ENCODE results near the gene VPS35L.

Gene VPS35L

DNA sequence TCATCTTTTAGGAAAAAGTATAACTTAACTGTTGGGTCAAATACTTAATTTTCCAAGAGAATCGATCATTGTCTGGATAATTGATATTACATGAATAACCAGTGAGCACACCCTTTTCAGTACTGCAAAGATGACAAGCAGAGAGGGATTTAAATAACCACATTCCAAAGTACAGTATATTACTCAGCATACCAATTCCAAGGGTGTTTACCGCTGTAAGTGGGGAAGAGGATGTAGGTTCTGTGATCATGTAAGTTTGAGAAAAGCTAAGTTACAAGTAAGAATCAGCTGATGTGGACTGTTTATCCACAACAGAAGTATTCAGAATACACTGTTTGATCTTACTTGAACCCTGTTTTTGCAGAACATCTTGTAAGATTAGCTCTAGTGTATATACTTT lies 39.7 kb upstream of the VPS35L start:
- in situ Hi-C loops (cut with HindIII; ENCODE audit: low pct_ligation_motif_present, low sequenced_read_pairs) = no loop called here
- no peak overlapping the region for H3K27ac ChIP-seq
- no peaks in the 10 kb centered on the region for H3K27me3 ChIP-seq (replicated peaks)
- H3K36me3 ChIP-seq (replicated peaks) = peaks cover 13% of the 10 kb centered on the region
- DNase-seq = no peak
- TF ChIP-seq, protein P1, sequence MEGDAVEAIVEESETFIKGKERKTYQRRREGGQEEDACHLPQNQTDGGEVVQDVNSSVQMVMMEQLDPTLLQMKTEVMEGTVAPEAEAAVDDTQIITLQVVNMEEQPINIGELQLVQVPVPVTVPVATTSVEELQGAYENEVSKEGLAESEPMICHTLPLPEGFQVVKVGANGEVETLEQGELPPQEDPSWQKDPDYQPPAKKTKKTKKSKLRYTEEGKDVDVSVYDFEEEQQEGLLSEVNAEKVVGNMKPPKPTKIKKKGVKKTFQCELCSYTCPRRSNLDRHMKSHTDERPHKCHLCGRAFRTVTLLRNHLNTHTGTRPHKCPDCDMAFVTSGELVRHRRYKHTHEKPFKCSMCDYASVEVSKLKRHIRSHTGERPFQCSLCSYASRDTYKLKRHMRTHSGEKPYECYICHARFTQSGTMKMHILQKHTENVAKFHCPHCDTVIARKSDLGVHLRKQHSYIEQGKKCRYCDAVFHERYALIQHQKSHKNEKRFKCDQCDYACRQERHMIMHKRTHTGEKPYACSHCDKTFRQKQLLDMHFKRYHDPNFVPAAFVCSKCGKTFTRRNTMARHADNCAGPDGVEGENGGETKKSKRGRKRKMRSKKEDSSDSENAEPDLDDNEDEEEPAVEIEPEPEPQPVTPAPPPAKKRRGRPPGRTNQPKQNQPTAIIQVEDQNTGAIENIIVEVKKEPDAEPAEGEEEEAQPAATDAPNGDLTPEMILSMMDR (IDR thresholded peaks at IDR 0.05; ENCODE audit: low read depth, low read length, missing control alignments) = no peak
- no peak overlapping the region for H3K4me3 ChIP-seq (ENCODE audit: low read depth, low read length)

DNA sequence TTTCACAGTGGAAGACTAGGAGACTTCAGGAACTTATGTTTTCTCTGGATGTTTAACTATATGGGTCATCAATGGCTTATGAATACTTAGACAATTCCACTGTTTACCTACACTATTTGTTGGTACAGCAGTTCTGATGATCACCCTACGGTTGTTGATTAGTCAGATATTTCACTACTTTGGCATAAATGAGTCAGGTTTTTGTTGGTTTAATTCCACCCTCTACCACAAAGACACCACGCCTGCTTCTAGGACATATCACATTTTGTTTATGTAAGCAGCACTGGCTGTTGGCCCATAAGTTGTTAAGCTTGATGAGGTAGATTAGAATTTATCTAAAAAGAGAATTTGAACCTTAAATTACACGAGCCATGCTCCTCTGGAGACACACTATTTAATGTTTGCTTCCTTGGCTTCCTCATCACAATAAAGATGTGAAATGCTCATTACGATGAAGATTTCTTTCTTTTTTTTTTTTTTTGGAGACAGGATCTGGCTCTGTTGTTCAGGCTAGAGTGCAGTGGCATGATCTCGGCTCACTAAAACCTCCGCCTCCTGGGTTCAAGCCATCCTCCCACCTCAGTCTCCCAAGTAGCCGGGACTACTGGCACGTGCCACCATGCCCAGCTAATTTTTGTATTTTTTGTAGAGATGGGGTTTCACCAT lies 37.9 kb upstream of the VPS35L start:
- DNase-seq = peak; percentile 17
- Histone ChIP-seq H3K27me3 (replicated peaks) (no peaks in the 10 kb centered on the region), H3K27ac (no peak overlapping the region), H3K36me3 (replicated peaks) (peaks cover 12% of the 10 kb centered on the region), H3K4me3 (ENCODE audit: low read depth, low read length) (no peak overlapping the region)
- in situ Hi-C loops (cut with HindIII; ENCODE audit: low pct_ligation_motif_present, low sequenced_read_pairs) = no loop called here
- TF ChIP-seq, protein P1 (IDR thresholded peaks at IDR 0.05; ENCODE audit: low read depth, low read length, missing control alignments) = no peak

DNA sequence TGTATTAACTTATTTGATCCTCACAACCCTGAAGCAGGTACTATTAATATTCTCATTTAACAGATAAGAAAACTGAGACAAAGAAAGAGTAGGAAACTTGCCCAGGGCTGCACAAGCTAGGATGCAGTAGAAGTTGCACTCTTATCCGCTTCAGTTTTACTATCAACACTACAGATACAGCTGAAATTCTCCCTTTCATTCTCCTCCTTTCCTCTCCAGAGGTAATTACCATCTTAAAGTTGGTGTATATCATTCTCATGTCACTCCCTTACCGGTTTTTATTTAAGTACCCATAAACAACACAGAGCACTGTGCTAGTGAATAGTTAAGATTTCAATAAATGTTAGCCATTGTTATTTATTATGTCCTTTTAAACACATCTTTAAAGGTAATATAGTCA lies 37.1 kb upstream of the VPS35L start:
- in situ Hi-C loops (cut with HindIII; ENCODE audit: low pct_ligation_motif_present, low sequenced_read_pairs) = no loop called here

DNA sequence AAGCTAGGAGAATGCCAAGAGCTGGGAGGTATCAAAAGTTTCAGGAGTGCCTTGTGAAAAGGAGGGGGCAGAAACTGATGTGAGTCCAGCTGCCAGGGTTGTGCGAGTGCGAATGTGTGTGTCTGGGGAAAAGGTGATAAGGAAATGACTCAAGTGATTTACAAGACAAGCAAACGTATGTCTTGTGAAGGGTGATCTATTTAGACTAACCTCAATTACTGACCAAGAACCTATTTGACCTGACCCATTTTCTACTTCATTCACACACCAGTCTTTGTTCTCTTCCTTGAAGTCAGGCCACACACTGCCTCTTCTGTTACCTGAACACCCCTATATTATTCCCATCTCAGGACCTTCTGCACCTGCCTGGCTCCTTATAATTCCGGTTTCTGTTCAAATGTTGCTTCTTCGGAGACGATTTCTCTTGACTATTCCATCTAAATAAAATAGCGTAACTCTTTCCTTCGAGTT lies 34.6 kb upstream of the VPS35L start:
- in situ Hi-C loops (cut with HindIII; ENCODE audit: low pct_ligation_motif_present, low sequenced_read_pairs) = no loop called here
- TF ChIP-seq, protein P1 (IDR thresholded peaks at IDR 0.05; ENCODE audit: low read depth, low read length, missing control alignments) = no peak
- Histone ChIP-seq H3K27me3 (replicated peaks) (no peaks in the 10 kb centered on the region), H3K4me3 (ENCODE audit: low read depth, low read length) (peak overlapping the region; percentile 83), H3K27ac (peak overlapping the region; percentile 83), H3K36me3 (replicated peaks) (peaks cover 8% of the 10 kb centered on the region)
- DNase-seq = peak; percentile 24

More for the DNA sequence above, 37.1 kb upstream of the VPS35L start:
- TF ChIP-seq, protein P1 (IDR thresholded peaks at IDR 0.05; ENCODE audit: low read depth, low read length, missing control alignments) = no peak
- DNase-seq = no peak
- no peak overlapping the region for H3K4me3 ChIP-seq (ENCODE audit: low read depth, low read length)
- no peak overlapping the region for H3K27ac ChIP-seq
- H3K36me3 ChIP-seq (replicated peaks) = peaks cover 12% of the 10 kb centered on the region
- no peaks in the 10 kb centered on the region for H3K27me3 ChIP-seq (replicated peaks)

DNA sequence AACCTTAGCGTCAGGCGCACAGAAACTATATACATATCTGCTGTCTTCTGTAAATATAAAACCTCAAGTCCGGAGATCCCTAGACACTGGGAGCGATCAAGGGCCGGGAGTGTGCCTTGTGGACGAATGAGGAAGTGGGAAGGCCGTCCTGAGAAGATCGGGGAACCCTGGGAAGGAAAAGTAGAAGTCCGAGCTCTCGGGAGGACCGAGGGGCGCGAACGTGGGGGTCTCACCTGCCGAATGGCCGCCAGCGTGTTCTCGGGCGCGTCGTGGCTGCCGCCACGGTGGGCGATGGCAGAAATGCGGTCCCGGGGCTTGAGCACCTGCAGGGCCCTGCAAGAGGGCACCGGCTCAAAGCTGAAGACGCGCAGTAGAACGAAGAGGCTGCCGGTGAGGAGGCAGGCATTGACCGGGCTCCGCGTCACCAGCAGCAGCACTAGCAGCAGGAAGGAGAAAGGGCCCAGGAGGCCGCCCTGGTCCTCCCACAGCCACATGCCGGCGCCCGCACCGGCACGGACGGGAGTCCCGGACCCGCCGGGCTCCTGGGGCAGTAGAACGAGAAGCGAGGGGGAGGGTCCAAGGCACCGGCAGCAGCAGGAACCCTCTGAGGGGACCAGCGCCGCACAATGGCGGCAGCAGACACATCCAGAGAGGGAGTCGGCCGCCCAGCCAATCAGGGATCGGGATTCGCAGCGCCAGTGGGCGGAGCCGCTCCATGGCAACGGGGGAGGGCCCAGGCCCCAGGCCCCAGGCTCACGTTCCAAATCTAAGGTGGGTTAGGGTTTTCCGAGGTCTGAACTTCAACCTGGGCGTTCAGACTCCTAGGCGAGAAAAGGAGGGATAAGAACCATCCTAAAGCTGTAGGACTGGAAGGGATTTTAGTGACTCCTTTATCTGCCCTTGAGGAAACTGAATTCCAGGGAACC lies 33.8 kb upstream of the VPS35L start, which contains the start of gene GDE1:
TSS of gene GDE1 (minus strand) at position 628 of the 926 bp plus-strand sequence. CDS start at position 494, 134 bp downstream.
- TF ChIP-seq, protein P1 (IDR thresholded peaks at IDR 0.05; ENCODE audit: low read depth, low read length, missing control alignments) = peak; percentile 57
- H3K27me3 ChIP-seq (replicated peaks) = no peaks in the 10 kb centered on the region
- peak within 1 kb of the TSS; percentile 83 for H3K27ac ChIP-seq
- in situ Hi-C loops (cut with HindIII; ENCODE audit: low pct_ligation_motif_present, low sequenced_read_pairs) = no loop called here
- no peaks in the 10 kb centered on the region for H3K36me3 ChIP-seq (replicated peaks)
- DNase-seq = peak; percentile 89
- H3K4me3 ChIP-seq (ENCODE audit: low read depth, low read length) = peak within 1 kb of the TSS; percentile 83
